ENCODE results near the gene RETN. TPM values are rescaled to one million over a fixed set of nuclear protein-coding genes. Genes with fewer than 3 reads are reported as not detected.

RETN gene
- polyA plus RNA-seq, 1 of the 3 experiments (the other 2 are of a cell fraction): not detected

- H3K9ac ChIP-seq: no peak overlapping the region
- H3K9me3 ChIP-seq: no peaks in the 10 kb centered on the region
- CTCF ChIA-PET: interaction anchor here (2.5 kb wide), 1 partner anchor 21 kb away, joined by 10 read pairs; the partner anchor contains the start of gene TRAPPC5
- no peaks in the 10 kb centered on the region for H3K36me3 ChIP-seq (replicated peaks in 1 of 2; ENCODE audit: control insufficient read depth in 1 of 2, insufficient read depth in 2 of 2, low read length in 1 of 2)
- no peak overlapping the region for H3K27ac ChIP-seq (ENCODE audit: low read depth in 2 of 2, low read length in 1 of 2)
- no peak overlapping the region for H3K4me3 ChIP-seq (ENCODE audit: low read depth in 2 of 2, low read length in 1 of 2)
- no peak overlapping the region for H3K4me2 ChIP-seq
- 41% methylated on average over 9 of the region's 12 CpGs for WGBS (ENCODE audit: low lambda C conversion rate)
- peaks cover 90% of the 10 kb centered on the region for H3K27me3 ChIP-seq (ENCODE audit: insufficient read depth)
- H3K79me2 ChIP-seq (ENCODE audit: insufficient read depth): no peaks in the 10 kb centered on the region
- H4K20me1 ChIP-seq (ENCODE audit: insufficient read depth): no peaks in the 10 kb centered on the region
- POLR2A ChIA-PET: no interaction called here
- no peaks in the 10 kb centered on the region for H3K4me1 ChIP-seq (ENCODE audit: control insufficient read depth in 1 of 2, insufficient read depth in 2 of 2, low read depth in 1 of 2, low read length in 1 of 2)
- H3K9me2 ChIP-seq: no peaks in the 10 kb centered on the region
- TF ChIP-seq FOSL2 (IDR thresholded peaks at IDR 0.05; ENCODE audit: borderline replicate concordance, low read depth): no peak
- no peak for TF ChIP-seq ELF1 (IDR thresholded peaks at IDR 0.05)
- TF ChIP-seq TCF12 (IDR thresholded peaks at IDR 0.05): no peak
- TF ChIP-seq USF2 (IDR thresholded peaks at IDR 0.05; ENCODE audit: borderline replicate concordance, low read depth, low read length): no peak
- no peak for TF ChIP-seq RXRA (IDR thresholded peaks at IDR 0.05; ENCODE audit: borderline replicate concordance, low read depth)
- no peak for TF ChIP-seq MXI1 (IDR thresholded peaks at IDR 0.05; ENCODE audit: low read depth, low read length)
- no peak for TF ChIP-seq EP300 (IDR thresholded peaks at IDR 0.05; ENCODE audit: borderline replicate concordance in 1 of 2, low read depth in 1 of 2, low read length in 1 of 2)
- no peak for TF ChIP-seq CHD2 (IDR thresholded peaks at IDR 0.05; ENCODE audit: low read length, partially characterized antibody)
- no peak for TF ChIP-seq SMC3 (IDR thresholded peaks at IDR 0.05; ENCODE audit: low read depth, low read length)
- DNase-seq: no peak
- H2AFZ ChIP-seq (ENCODE audit: low read depth): no peak overlapping the region
- H3F3A ChIP-seq (replicated peaks; ENCODE audit: insufficient read depth): no peaks in the 10 kb centered on the region
These were observed 32.3 kb downstream of the RETN start for GRCh38 chr19:7701049-7701653.

GRCh38 chr19:7701654-7702457 lies 33.0 kb downstream of the RETN start, which contains the start of gene FCER2:
Gene FCER2, minus strand, starts transcription at chr19:7702131. Its CDS starts 2,371 bp downstream, at chr19:7699760.
- DNase-seq: no peak
- no peak for TF ChIP-seq SIN3A (IDR thresholded peaks at IDR 0.05; ENCODE audit: borderline replicate concordance, low read depth, low read length)
- TF ChIP-seq, protein P1, sequence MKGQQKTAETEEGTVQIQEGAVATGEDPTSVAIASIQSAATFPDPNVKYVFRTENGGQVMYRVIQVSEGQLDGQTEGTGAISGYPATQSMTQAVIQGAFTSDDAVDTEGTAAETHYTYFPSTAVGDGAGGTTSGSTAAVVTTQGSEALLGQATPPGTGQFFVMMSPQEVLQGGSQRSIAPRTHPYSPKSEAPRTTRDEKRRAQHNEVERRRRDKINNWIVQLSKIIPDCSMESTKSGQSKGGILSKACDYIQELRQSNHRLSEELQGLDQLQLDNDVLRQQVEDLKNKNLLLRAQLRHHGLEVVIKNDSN (IDR thresholded peaks at IDR 0.05; ENCODE audit: borderline replicate concordance, low read depth): no peak
- 7% methylated on average over 20 of the region's 20 CpGs for WGBS (ENCODE audit: low lambda C conversion rate)

More at GRCh38 chr19:7701654-7702457, 33.0 kb downstream of the RETN start, which contains the start of gene FCER2:
- ChIA-PET POLR2A (no interaction called here), CTCF (interaction anchor here (2.5 kb wide), 1 partner anchor 21 kb away, joined by 10 read pairs; the partner anchor contains the start of gene TRAPPC5)
- peaks cover 84% of the 10 kb centered on the region for H3K27me3 ChIP-seq (ENCODE audit: insufficient read depth)
- no peak within 1 kb of the TSS for H3K4me2 ChIP-seq
- H3K36me3 ChIP-seq (replicated peaks in 1 of 2; ENCODE audit: control insufficient read depth in 1 of 2, insufficient read depth in 2 of 2, low read length in 1 of 2): no peaks in the 10 kb centered on the region
- H3K4me1 ChIP-seq (ENCODE audit: control insufficient read depth in 1 of 2, insufficient read depth in 2 of 2, low read depth in 1 of 2, low read length in 1 of 2): no peaks in the 10 kb centered on the region
- H3K9ac ChIP-seq: no peak within 1 kb of the TSS
- no peaks in the 10 kb centered on the region for H3F3A ChIP-seq (replicated peaks; ENCODE audit: insufficient read depth)
- no peaks in the 10 kb centered on the region for H4K20me1 ChIP-seq (ENCODE audit: insufficient read depth)
- no peak within 1 kb of the TSS for H3K4me3 ChIP-seq (ENCODE audit: low read depth in 2 of 2, low read length in 1 of 2)
- H3K27ac ChIP-seq (ENCODE audit: low read depth in 2 of 2, low read length in 1 of 2): no peak within 1 kb of the TSS
- no peaks in the 10 kb centered on the region for H3K9me2 ChIP-seq
- H2AFZ ChIP-seq (ENCODE audit: low read depth): no peak within 1 kb of the TSS
- no peaks in the 10 kb centered on the region for H3K79me2 ChIP-seq (ENCODE audit: insufficient read depth)
- H3K9me3 ChIP-seq: no peaks in the 10 kb centered on the region

Data from SK-N-SH (cell line).